Gastrocnemius medialis (tissue), 4 donors: Measurements from ENCODE around the gene PTPRCAP. TPM values are rescaled to one million over a fixed set of nuclear protein-coding genes. Genes with fewer than 3 reads are reported as not detected.

Source experiments
- ATAC-seq, 2 donors: fragments of 150-250 bp; one replicate each; pipeline ENCODE4 v1.9.1; 2016
- DNase-seq, 2 donors: peaks; one replicate each; pipeline ENCODE4 v3.0.0-alpha.2; 2019
- H3K27ac ChIP-seq, 4 donors: fragments of 200-600 bp; sonication (generic); 1 replicate in 1 of 4; 2 replicates in 3 of 4; pipeline ENCODE4 v1.5.1; 2016 to 2018; ENCODE audit warnings: mild to moderate bottlenecking in 2 of 4, moderate library complexity in 1 of 4
- H3K27me3 ChIP-seq, 3 donors: fragments of 200-600 bp; sonication (generic) in 2 of 3; 1 replicate in 1 of 3; 2 replicates in 2 of 3; pipeline versions ENCODE4 v1.5.1 to v1.6.0; 2016 to 2019; ENCODE audit warnings: mild to moderate bottlenecking in 1 of 3, moderate library complexity in 1 of 3
- H3K36me3 ChIP-seq, 2 donors: fragments of 200-600 bp; sonication (generic) in 1 of 2; one replicate each; pipeline ENCODE4 v1.5.1; 2017 to 2018
- H3K4me1 ChIP-seq, 2 donors: fragments of 200-600 bp; sonication (generic) in 1 of 2; one replicate each; pipeline ENCODE4 v1.5.1; 2016 to 2017; ENCODE audit warnings: mild to moderate bottlenecking in 2 of 2
- H3K4me3 ChIP-seq, 4 donors: fragments of 200-600 bp; sonication (generic) in 3 of 4; 1 replicate in 1 of 4; 2 replicates in 3 of 4; pipeline ENCODE4 v1.5.1; 2016 to 2019; ENCODE audit warnings: mild to moderate bottlenecking in 2 of 4
- H3K9me3 ChIP-seq, 3 donors: fragments of 200-600 bp; sonication (generic) in 2 of 3; 1 replicate in 1 of 3; 2 replicates in 2 of 3; pipeline ENCODE4 v1.5.1; 2016 to 2019
- CTCF ChIP-seq, 5 experiments: fragments of 450-650 bp in 3 of 5; fragments of 200-600 bp in 2 of 5; sonication (generic) in 2 of 5; IDR thresholded peaks in 4 of 5; conservative IDR thresholded peaks in 1 of 5; 1 replicate in 4 of 5; 2 replicates in 1 of 5; pipeline ENCODE4 v1.5.1; 2016 to 2019; ENCODE audit warnings: antibody characterized with exemption in 5 of 5, mild to moderate bottlenecking in 3 of 5, moderate library complexity in 3 of 5
- POLR2A ChIP-seq, 2 donors: fragments of 450-650 bp; IDR thresholded peaks; one replicate each; pipeline ENCODE4 v1.6.1; 2017; ENCODE audit warnings: antibody characterized with exemption in 2 of 2, mild to moderate bottlenecking in 2 of 2, moderate library complexity in 2 of 2
- in situ Hi-C, 4 donors: fragments of 200-750 bp; cut with MboI; loops; one replicate each; pipeline versions ENCODE4 v1.15.0 to v1.8.0; 2017; ENCODE audit warnings: low sequenced_read_pairs in 4 of 4
- intact Hi-C: fragments of 100-400 bp; cut with DNase I; formaldehyde crosslinking; loops from one replicate; pipeline ENCODE4 v1.15.1; 2023; ENCODE audit warnings: low total_unique reads
- total RNA-seq, 4 donors: library from RNA; depleted of rRNA; stranded (reverse); fragments of >200 nt; gene quantifications; one replicate each; pipeline versions ENCODE4 v1.1.0 to v1.2.3, GENCODE V29; 2016

Gene PTPRCAP
- total RNA-seq, 4 donors from 2014 or later = 0.47 to 1.5 (median 1.3) TPM

- H3K4me3 ChIP-seq = no peak overlapping the region
- peaks cover 0 to 56% of the 10 kb centered on the region in 2 donors for H3K36me3 ChIP-seq
- in situ Hi-C loops = no loop called here
- intact Hi-C loops = no loop called here
- no peak overlapping the region for H3K27ac ChIP-seq
- no peaks in the 10 kb centered on the region for H3K9me3 ChIP-seq
- TF ChIP-seq POLR2A (IDR thresholded peaks at IDR 0.05) = no peak
- ATAC-seq = no peak
- peaks cover 6 to 17% of the 10 kb centered on the region in 2 donors for H3K4me1 ChIP-seq
- no peak for DNase-seq
- H3K27me3 ChIP-seq = no peaks in the 10 kb centered on the region
These were observed 3.0 kb downstream of the PTPRCAP start for GRCh38 chr11:67434395-67434881.

- H3K27me3 ChIP-seq = no peaks in the 10 kb centered on the region
- in situ Hi-C loops = no loop called here
- intact Hi-C loops = no loop called here
- no peak overlapping the region for H3K27ac ChIP-seq
- H3K4me1 ChIP-seq = peaks cover 10 to 24% of the 10 kb centered on the region in 2 donors
- no peak overlapping the region for H3K4me3 ChIP-seq
- peaks cover 0 to 56% of the 10 kb centered on the region in 2 donors for H3K36me3 ChIP-seq
- no peak for DNase-seq
- ATAC-seq = no peak
- TF ChIP-seq CTCF (IDR thresholded peaks at IDR 0.05 in 4 of 5, conservative IDR thresholded peaks at IDR 0.05 in 1 of 5) (no peak), POLR2A (IDR thresholded peaks at IDR 0.05) (no peak)
- H3K9me3 ChIP-seq = no peaks in the 10 kb centered on the region
These were observed 3.7 kb downstream of the PTPRCAP start for GRCh38 chr11:67433536-67434394.

- ATAC-seq = no peak
- no peak for DNase-seq
- in situ Hi-C loops = no loop called here
- Histone ChIP-seq H3K9me3 (no peaks in the 10 kb centered on the region), H3K4me1 (peaks cover 10 to 25% of the 10 kb centered on the region in 2 donors), H3K27ac (no peak overlapping the region), H3K4me3 (no peak overlapping the region), H3K36me3 (peaks cover 0 to 56% of the 10 kb centered on the region in 2 donors), H3K27me3 (no peaks in the 10 kb centered on the region)
- intact Hi-C loops = no loop called here
- TF ChIP-seq CTCF (IDR thresholded peaks at IDR 0.05 in 4 of 5, conservative IDR thresholded peaks at IDR 0.05 in 1 of 5) (no peak), POLR2A (IDR thresholded peaks at IDR 0.05) (no peak)
These were observed 4.7 kb downstream of the PTPRCAP start for GRCh38 chr11:67432655-67433349.

GRCh38 chr11:67431346-67432249 lies 5.9 kb downstream of the PTPRCAP start:
- Histone ChIP-seq H3K9me3 (no peaks in the 10 kb centered on the region), H3K36me3 (peaks cover 0 to 56% of the 10 kb centered on the region in 2 donors), H3K27me3 (no peaks in the 10 kb centered on the region), H3K4me3 (no peak overlapping the region), H3K27ac (no peak overlapping the region), H3K4me1 (peaks cover 16 to 32% of the 10 kb centered on the region in 2 donors)
- in situ Hi-C loops = no loop called here
- DNase-seq = no peak
- no peak for ATAC-seq
- intact Hi-C loops = no loop called here
- no peak for TF ChIP-seq CTCF (IDR thresholded peaks at IDR 0.05 in 4 of 5, conservative IDR thresholded peaks at IDR 0.05 in 1 of 5)
- no peak for TF ChIP-seq POLR2A (IDR thresholded peaks at IDR 0.05)
